Measurements from ENCODE around the gene ANKRD60. TPM values are rescaled to one million over a fixed set of nuclear protein-coding genes. Genes with fewer than 3 reads are reported as not detected.

Gene ANKRD60
- total and polyA plus RNA-seq, 2 of the 4 experiments (the other 2 are of a cell fraction), result not detected

DNA sequence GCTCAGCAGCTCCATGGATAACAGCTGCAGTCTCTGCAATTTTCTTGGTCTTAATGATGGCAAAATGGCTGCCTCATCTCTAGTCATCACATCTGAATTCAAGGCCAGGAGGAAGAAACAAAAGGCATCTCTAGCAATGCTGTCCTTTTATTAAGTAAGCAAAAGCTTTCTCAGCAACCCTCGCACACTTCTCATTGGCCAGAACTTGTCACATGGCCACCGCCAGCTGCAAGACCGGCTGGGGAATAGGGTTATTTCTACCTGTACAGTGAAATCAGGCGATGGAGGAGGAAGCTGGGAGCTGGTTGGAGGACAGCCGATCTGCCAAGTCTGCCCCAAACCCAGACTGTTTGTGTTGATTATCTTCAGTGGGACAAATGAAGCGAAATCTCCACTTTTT is 33.4 kb downstream of the ANKRD60 start:
- Histone ChIP-seq H3K9me3 (ENCODE audit: control insufficient read depth, insufficient read depth, low read length) (peaks cover 3% of the 10 kb centered on the region; the same call in 1 of the 2 replicates), H2AK5ac (ENCODE audit: low read depth, low read length) (no peak overlapping the region), H3K36me3 (ENCODE audit: control insufficient read depth, insufficient read depth, low read length) (no peaks in the 10 kb centered on the region), H2BK15ac (ENCODE audit: low read depth, low read length) (no peak overlapping the region), H3K27me3 (ENCODE audit: control insufficient read depth, insufficient read depth, low read length) (peaks cover 5% of the 10 kb centered on the region), H3K4ac (ENCODE audit: low read depth, low read length) (no peak overlapping the region), H4K8ac (ENCODE audit: low read depth in 2 of 2, low read length in 2 of 2) (no peak overlapping the region), H4K20me1 (ENCODE audit: insufficient read depth, low read length) (no peaks in the 10 kb centered on the region), H3K4me1 (ENCODE audit: control insufficient read depth, insufficient read depth, low read length) (no peaks in the 10 kb centered on the region), H2BK20ac (ENCODE audit: low read depth, low read length) (no peak overlapping the region), H3K79me1 (ENCODE audit: low read depth in 1 of 2, low read length in 2 of 2) (no peaks in the 10 kb centered on the region), H4K5ac (ENCODE audit: low read depth, low read length) (no peak overlapping the region), H3K4me3 (ENCODE audit: insufficient read depth, low read depth, low read length) (no peak overlapping the region), H4K91ac (ENCODE audit: insufficient read depth, low read depth, low read length) (no peak overlapping the region), H2BK120ac (ENCODE audit: low read depth, low read length) (no peak overlapping the region), H2BK5ac (ENCODE audit: low read depth, low read length, poor library complexity, severe bottlenecking) (no peak overlapping the region), H3K14ac (replicated peaks; ENCODE audit: low read depth, low read length) (no peak overlapping the region), H2AFZ (replicated peaks; ENCODE audit: low read length, poor library complexity) (no peak overlapping the region), H3K23ac (ENCODE audit: low read depth, low read length) (no peak overlapping the region), H3K9ac (ENCODE audit: low read depth, low read length) (no peak overlapping the region), H3K9me1 (ENCODE audit: insufficient read depth, low read length) (no peaks in the 10 kb centered on the region), H3K4me2 (ENCODE audit: low read depth, low read length) (no peak overlapping the region), H3K27ac (ENCODE audit: insufficient read depth, low read length) (no peak overlapping the region), H3K56ac (ENCODE audit: extremely low read depth, insufficient read depth, low read length) (no peak overlapping the region), H2AK9ac (replicated peaks; ENCODE audit: low read depth, low read length, poor library complexity) (no peak overlapping the region), H3K18ac (ENCODE audit: low read depth, low read length) (no peak overlapping the region)
- DNase-seq (no peak), ATAC-seq (ENCODE audit: low read depth) (no peak)
- POLR2A ChIA-PET (ENCODE audit: unreplicated experiment), result no interaction called here
- intact Hi-C loops (cut with micrococcal nuclease) (no loop called here), in situ Hi-C loops (cut with MboI; ENCODE audit: low sequenced_read_pairs) (no loop called here), dilution Hi-C loops (cut with HindIII; ENCODE audit: low sequenced_read_pairs, unreplicated experiment) (no loop called here)
- no TSS peak for BruUV-seq (replicated peaks)
- no CpG with 5 or more reads among the region's 6 CpGs for WGBS, 2 experiments (ENCODE audit: extremely low coverage in 2 of 2, insufficient read length in 1 of 2)
- CTCF ChIA-PET, result no interaction called here
- TF ChIP-seq MXI1 (IDR thresholded peaks at IDR 0.05; ENCODE audit: borderline replicate concordance, low read depth, low read length), result no peak
- TF ChIP-seq MAFK (IDR thresholded peaks at IDR 0.05; ENCODE audit: low read depth, low read length), result no peak
- no peak for TF ChIP-seq FOS (IDR thresholded peaks at IDR 0.05; ENCODE audit: low read depth, low read length)
- TF ChIP-seq, protein P1, sequence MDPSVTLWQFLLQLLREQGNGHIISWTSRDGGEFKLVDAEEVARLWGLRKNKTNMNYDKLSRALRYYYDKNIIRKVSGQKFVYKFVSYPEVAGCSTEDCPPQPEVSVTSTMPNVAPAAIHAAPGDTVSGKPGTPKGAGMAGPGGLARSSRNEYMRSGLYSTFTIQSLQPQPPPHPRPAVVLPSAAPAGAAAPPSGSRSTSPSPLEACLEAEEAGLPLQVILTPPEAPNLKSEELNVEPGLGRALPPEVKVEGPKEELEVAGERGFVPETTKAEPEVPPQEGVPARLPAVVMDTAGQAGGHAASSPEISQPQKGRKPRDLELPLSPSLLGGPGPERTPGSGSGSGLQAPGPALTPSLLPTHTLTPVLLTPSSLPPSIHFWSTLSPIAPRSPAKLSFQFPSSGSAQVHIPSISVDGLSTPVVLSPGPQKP (IDR thresholded peaks at IDR 0.05; ENCODE audit: borderline replicate concordance, low read depth, low read length), result no peak
- TF ChIP-seq CTCF (conservative IDR thresholded peaks at IDR 0.05; ENCODE audit: low read depth, low read length), result no peak
- TF ChIP-seq RFX5 (IDR thresholded peaks at IDR 0.05; ENCODE audit: low read depth, low read length), result no peak
- no peak for TF ChIP-seq USF2 (IDR thresholded peaks at IDR 0.05; ENCODE audit: low read depth, low read length)
- no peak for TF ChIP-seq CHD1 (IDR thresholded peaks at IDR 0.05; ENCODE audit: low read depth, low read length)
- TF ChIP-seq MAZ (IDR thresholded peaks at IDR 0.05; ENCODE audit: borderline replicate concordance, low read depth, low read length), result no peak
- TF ChIP-seq BHLHE40 (IDR thresholded peaks at IDR 0.05; ENCODE audit: low read depth, low read length), result no peak
- TF ChIP-seq SMC3 (IDR thresholded peaks at IDR 0.05; ENCODE audit: low read depth, low read length), result no peak
- TF ChIP-seq NFE2L2 (IDR thresholded peaks at IDR 0.05; ENCODE audit: low read depth, low read length), result no peak
- no peak for TF ChIP-seq RCOR1 (IDR thresholded peaks at IDR 0.05; ENCODE audit: insufficient replicate concordance, low read length)
- no peak for TF ChIP-seq POLR2A (IDR thresholded peaks at IDR 0.05; ENCODE audit: low read depth, low read length)
- TF ChIP-seq RAD21 (IDR thresholded peaks at IDR 0.05; ENCODE audit: low read length), result no peak
- TF ChIP-seq CEBPB (IDR thresholded peaks at IDR 0.05; ENCODE audit: low read depth, low read length), result no peak

Measured in IMR-90 (cell line).